HG03432 (cell line): ENCODE data around the gene LIMA1.
"Not testable (repeated sequence)": the region's sequence is repeated elsewhere in the genome, so short reads cannot be mapped to it uniquely, and the experiment has no call there.

Source experiments
- ATAC-seq: cut with Tn5 transposase; IDR thresholded peaks from one replicate; pipeline ENCODE4 v1.9.1; 2021; ENCODE audit warnings: mild to moderate bottlenecking, moderate library complexity; ENCODE audit not compliant: unreplicated experiment

LIMA1 gene

DNA sequence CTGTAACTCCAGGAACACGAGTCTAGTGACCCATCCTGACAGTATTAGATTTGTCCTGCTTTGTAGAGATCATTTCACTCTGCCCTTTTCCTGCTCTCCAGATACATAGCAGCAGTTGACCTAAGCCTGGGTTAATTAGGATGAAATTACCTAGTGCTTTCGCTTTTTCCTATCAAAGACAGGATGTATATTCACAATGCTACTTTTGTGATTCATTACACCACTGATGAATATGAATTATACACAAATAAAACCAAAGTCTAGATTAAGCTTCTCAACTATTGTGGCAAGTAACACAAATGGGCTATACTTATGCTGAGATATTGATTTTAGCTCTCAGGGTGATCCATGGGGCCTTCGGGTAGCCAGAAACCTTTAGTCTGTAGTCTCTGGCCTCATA, 134.0 kb downstream of the LIMA1 start:
- ATAC-seq = no peak

GRCh38 chr12:50148011-50148410, 135.3 kb downstream of the LIMA1 start:
- ATAC-seq = not testable (repeated sequence)

- ATAC-seq = no peak
Observed at GRCh38 chr12:50147281-50147680, 136.0 kb downstream of the LIMA1 start.

GRCh38 chr12:50145439-50145838, 137.9 kb downstream of the LIMA1 start:
- ATAC-seq = no peak

GRCh38 chr12:50142993-50143392, 140.3 kb downstream of the LIMA1 start:
- ATAC-seq = no peak

DNA sequence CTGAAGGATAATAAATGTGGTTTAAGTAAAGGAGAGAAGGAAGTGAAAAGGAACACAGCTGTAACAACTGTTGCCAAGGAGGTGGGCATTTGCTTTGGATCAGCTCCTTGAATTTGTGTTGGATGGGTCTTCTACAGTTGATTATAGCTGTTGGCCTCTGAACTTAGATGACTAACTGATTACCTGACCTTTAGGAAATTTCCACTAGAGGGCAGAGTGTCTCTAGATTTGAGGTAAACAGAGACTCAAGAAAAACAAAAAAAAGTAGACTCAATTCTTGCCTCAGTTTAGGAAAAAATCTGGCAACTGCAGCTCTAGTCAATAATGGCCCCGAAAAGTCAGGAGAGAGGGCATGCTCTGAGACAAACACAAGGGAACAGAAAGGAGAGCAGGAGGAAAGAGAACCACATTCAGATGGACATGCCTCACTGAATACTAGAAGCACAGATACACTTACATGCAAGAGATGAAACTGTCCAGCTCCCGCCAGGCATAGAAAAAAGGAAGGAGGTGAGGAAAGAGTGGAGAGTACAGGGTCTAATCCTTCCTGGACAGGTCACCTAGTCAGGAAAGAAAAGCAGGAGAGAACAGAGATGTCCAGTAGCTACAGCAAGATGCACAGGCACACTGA, 150.7 kb downstream of the LIMA1 start:
- no peak for ATAC-seq

- no peak for ATAC-seq
Observed at GRCh38 chr12:50129290-50129689, 154.0 kb downstream of the LIMA1 start.

- ATAC-seq = no peak
Observed at GRCh38 chr12:50127546-50127945, 155.8 kb downstream of the LIMA1 start.
